Activated CD8-positive, alpha-beta T cell treated with anti-CD3 and anti-CD28 coated beads, Interleukin-2, amount 10 ng/mL, durations not matched to agents 7 days and 5 days (primary cell): ENCODE measurements around the gene FAM174A. TPM values are rescaled to one million over a fixed set of nuclear protein-coding genes. Genes with fewer than 3 reads are reported as not detected.

Experiments used
- ATAC-seq: fragments of 150-1000 bp; cut with Tn5 transposase; one replicate; pipeline ENCODE4 v1.10.0; 2021; ENCODE audit warnings: moderate library complexity
- CTCF ChIA-PET: fragments of 350-600 bp; sonication (Branson Sonifier 250); formaldehyde crosslinking; loops from one replicate; lab custom pipeline; 2021; ENCODE audit warnings: antibody characterized with exemption; lab: Charles Lee
- POLR2A ChIA-PET: fragments of 350-600 bp; sonication (Branson Sonifier 250); formaldehyde crosslinking; loops from one replicate; lab custom pipeline; 2021; ENCODE audit warnings: antibody characterized with exemption; lab: Charles Lee
- DNase-seq: peaks from one replicate; pipeline ENCODE4 v3.0.0-alpha.2; 2020
- H3K27ac Mint-ChIP-seq: one replicate; pipeline ENCODE4 v1.8.0; 2021; ENCODE audit warnings: mild to moderate bottlenecking, mixed read lengths
- H3K27me3 Mint-ChIP-seq: one replicate; pipeline ENCODE4 v1.8.0; 2021; ENCODE audit warnings: low read depth, mixed read lengths
- H3K36me3 Mint-ChIP-seq: one replicate; pipeline ENCODE4 v1.8.0; 2021; ENCODE audit warnings: low read depth, mixed read lengths
- H3K4me1 Mint-ChIP-seq: one replicate; pipeline ENCODE4 v1.8.0; 2021; ENCODE audit warnings: low read depth, mixed read lengths
- H3K4me3 Mint-ChIP-seq: one replicate; pipeline ENCODE4 v1.8.0; 2021; ENCODE audit warnings: mild to moderate bottlenecking, mixed read lengths
- H3K9me3 Mint-ChIP-seq: one replicate; pipeline ENCODE4 v1.8.0; 2022; ENCODE audit warnings: mixed read lengths; ENCODE audit not compliant: insufficient read depth
- total RNA-seq, 2 experiments: library from RNA; stranded (reverse); gene quantifications; one replicate each; pipeline ENCODE4 v1.2.3, GENCODE V29; 2021

FAM174A gene
- total RNA-seq, 2 experiments from 2014 or later: 2.7 to 4.4 TPM

DNA sequence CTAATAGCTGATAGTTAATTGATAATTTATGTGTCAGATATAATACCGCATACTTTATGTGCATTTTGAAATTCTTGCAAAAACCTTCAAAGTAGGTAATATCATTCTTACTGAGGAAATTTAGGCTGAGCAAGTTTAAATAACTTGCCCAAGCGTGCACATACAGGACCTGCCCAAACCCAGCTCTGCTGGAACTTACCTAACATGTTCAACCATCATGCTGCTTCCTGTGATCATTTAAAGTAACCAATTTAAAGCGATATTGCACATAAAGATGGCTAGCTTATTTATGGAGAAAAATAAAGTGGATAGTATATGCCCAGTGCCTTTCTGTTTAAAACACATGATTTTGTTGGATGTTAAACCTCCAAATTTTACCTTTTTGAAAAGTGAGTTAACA is 4.3 kb downstream of the FAM174A start:
- Mint-ChIP-seq H3K4me1 (peaks cover 16% of the 10 kb centered on the region), H3K36me3 (no peaks in the 10 kb centered on the region), H3K4me3 (no peak overlapping the region), H3K27me3 (no peaks in the 10 kb centered on the region), H3K27ac (no peak overlapping the region), H3K9me3 (no peaks in the 10 kb centered on the region)
- no peak for ATAC-seq
- ChIA-PET POLR2A (interaction anchor here (0.6 kb wide), 1 partner anchor 366 kb away, joined by 3 read pairs; no protein-coding TSS in a partner anchor), CTCF (interaction anchor here (1.6 kb wide), 1 partner anchor 361 kb away, joined by 4 read pairs; no protein-coding TSS in a partner anchor)
- no peak for DNase-seq

DNA sequence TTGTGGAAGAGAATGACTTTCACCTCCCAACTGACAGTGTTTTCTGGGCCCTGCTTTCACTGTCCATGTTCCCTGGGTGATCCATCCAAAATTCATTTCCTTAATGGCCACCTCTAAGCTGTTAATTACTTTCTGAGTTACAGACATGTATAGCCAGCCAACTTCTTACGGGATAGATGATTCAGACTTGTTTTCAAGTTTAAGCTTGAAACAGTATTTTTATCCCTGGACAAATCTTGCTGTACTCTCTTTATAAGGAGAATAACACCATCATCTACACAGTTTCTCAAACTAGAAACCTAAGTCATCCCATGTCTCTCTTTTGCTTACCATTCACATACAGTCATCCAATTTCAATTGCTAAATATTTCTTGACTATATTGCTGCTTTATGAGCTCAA is 6.9 kb downstream of the FAM174A start:
- ChIA-PET CTCF (no interaction called here), POLR2A (no interaction called here)
- Mint-ChIP-seq H3K27ac (no peak overlapping the region), H3K9me3 (no peaks in the 10 kb centered on the region), H3K4me1 (no peaks in the 10 kb centered on the region), H3K4me3 (no peak overlapping the region), H3K27me3 (no peaks in the 10 kb centered on the region), H3K36me3 (no peaks in the 10 kb centered on the region)
- DNase-seq: no peak
- no peak for ATAC-seq

DNA sequence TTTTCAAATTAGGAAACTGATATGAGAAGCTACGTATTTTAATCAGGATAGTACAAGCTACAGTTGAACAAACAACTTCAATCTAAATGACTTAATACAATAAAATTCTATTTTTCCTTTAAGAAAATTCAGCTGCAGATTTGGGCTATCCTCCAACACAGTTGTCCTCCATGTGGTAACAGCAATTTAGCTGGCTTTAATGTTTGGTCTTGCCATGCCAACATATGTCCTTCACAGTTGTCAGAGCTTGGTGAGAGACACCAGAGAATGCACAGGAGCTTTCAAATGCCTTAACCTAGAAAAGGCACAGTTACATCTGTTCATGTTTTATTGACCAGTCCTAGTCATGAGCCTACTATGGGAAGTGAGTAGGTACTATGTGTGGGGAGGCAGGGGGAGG is 10.8 kb downstream of the FAM174A start:
- POLR2A ChIA-PET: no interaction called here

GRCh38 chr5:100550531-100551051 is 15.4 kb downstream of the FAM174A start:
- ATAC-seq (no peak), DNase-seq (no peak)
- Mint-ChIP-seq H3K4me1 (peaks cover 3% of the 10 kb centered on the region), H3K4me3 (no peak overlapping the region), H3K27me3 (no peaks in the 10 kb centered on the region), H3K36me3 (no peaks in the 10 kb centered on the region), H3K27ac (no peak overlapping the region), H3K9me3 (no peaks in the 10 kb centered on the region)
- ChIA-PET POLR2A (no interaction called here), CTCF (no interaction called here)

More for the DNA sequence above, 10.8 kb downstream of the FAM174A start:
- ATAC-seq: no peak
- no peak overlapping the region for H3K4me3 Mint-ChIP-seq
- no peak overlapping the region for H3K27ac Mint-ChIP-seq
- no peaks in the 10 kb centered on the region for H3K9me3 Mint-ChIP-seq
- H3K27me3 Mint-ChIP-seq: no peaks in the 10 kb centered on the region
- DNase-seq: no peak
- H3K36me3 Mint-ChIP-seq: no peaks in the 10 kb centered on the region
- H3K4me1 Mint-ChIP-seq: peaks cover 3% of the 10 kb centered on the region
- CTCF ChIA-PET: no interaction called here

- no peak overlapping the region for H3K27ac Mint-ChIP-seq
- no peaks in the 10 kb centered on the region for H3K9me3 Mint-ChIP-seq
- peaks cover 1% of the 10 kb centered on the region for H3K36me3 Mint-ChIP-seq
- DNase-seq: no peak
- peaks cover 3% of the 10 kb centered on the region for H3K4me1 Mint-ChIP-seq
- H3K4me3 Mint-ChIP-seq: no peak overlapping the region
- no peak for ATAC-seq
- H3K27me3 Mint-ChIP-seq: no peaks in the 10 kb centered on the region
- ChIA-PET POLR2A (no interaction called here), CTCF (no interaction called here)
Observed at GRCh38 chr5:100551183-100551582, 16.0 kb downstream of the FAM174A start.

GRCh38 chr5:100553209-100553608 is 18.0 kb downstream of the FAM174A start:
- POLR2A ChIA-PET: no interaction called here
- H3K27me3 Mint-ChIP-seq: no peaks in the 10 kb centered on the region
- DNase-seq (no peak), ATAC-seq (no peak)
- no peak overlapping the region for H3K4me3 Mint-ChIP-seq
- H3K27ac Mint-ChIP-seq: no peak overlapping the region
- H3K4me1 Mint-ChIP-seq: peaks cover 3% of the 10 kb centered on the region
- CTCF ChIA-PET: interaction anchor here (1.2 kb wide), 1 partner anchor 33 kb away, joined by 4 read pairs; no protein-coding TSS in a partner anchor
- peaks cover 2% of the 10 kb centered on the region for H3K36me3 Mint-ChIP-seq
- H3K9me3 Mint-ChIP-seq: no peaks in the 10 kb centered on the region

GRCh38 chr5:100560860-100561259 is 25.7 kb downstream of the FAM174A start:
- H3K4me3 Mint-ChIP-seq: no peak overlapping the region
- ChIA-PET POLR2A (no interaction called here), CTCF (no interaction called here)
- H3K36me3 Mint-ChIP-seq: peaks cover 4% of the 10 kb centered on the region
- H3K4me1 Mint-ChIP-seq: no peaks in the 10 kb centered on the region
- no peaks in the 10 kb centered on the region for H3K9me3 Mint-ChIP-seq
- H3K27me3 Mint-ChIP-seq: no peaks in the 10 kb centered on the region
- no peak overlapping the region for H3K27ac Mint-ChIP-seq
- DNase-seq (no peak), ATAC-seq (no peak)

DNA sequence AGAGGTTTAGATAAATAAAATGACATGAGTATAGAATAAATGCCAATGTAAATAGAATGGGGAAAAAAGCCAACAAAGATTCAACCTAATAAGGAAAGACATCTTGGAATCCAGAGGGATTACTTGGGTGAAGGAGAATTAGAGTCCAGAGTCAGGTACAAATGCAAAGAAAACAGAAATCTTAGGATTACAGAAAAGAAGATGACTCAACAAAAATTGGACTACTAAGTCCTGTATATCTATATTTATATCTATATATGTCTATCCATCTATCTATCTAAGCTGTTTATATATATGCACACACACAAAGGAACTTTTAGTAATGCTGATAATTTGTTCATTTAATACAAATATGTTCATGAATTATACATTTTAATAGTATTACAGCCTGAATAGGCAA is 27.6 kb downstream of the FAM174A start:
- Mint-ChIP-seq H3K36me3 (peaks cover 2% of the 10 kb centered on the region), H3K27ac (no peak overlapping the region), H3K27me3 (no peaks in the 10 kb centered on the region), H3K4me1 (no peaks in the 10 kb centered on the region), H3K9me3 (no peaks in the 10 kb centered on the region), H3K4me3 (no peak overlapping the region)
- POLR2A ChIA-PET: no interaction called here
- DNase-seq (no peak), ATAC-seq (no peak)
- CTCF ChIA-PET: no interaction called here

DNA sequence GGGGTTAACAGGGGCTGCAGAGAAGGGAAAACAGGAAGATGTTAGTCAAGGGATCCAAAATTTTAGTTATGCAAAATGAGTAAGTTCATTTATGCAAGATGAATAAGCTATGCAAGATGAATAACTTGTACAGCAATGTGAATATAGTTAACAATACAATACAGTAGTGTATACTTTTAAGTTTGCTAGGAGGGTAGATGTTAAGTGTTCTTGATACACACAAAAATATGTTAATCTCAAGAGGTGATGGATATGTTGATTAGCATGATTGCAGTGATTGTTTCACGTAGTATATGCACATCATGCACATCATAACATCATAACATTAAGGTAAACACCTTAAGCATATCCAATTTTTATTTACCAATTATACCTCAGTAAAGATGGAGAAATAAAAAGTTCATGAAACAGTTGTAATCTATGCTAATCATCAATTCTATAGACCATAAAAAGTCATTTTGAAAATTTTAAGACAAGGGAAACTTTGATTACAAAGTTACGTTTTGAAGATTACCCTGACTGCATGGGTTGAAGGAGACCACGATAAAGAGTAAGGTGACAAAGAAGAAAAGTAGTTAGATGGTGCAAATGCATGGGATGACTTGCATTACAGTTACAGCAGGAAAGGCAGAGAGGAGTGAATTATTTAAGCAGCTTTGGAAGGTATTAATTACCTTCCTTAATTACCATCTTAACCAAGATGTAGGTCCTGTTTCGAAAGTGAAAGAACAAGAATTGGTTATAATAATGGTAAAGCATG is 31.4 kb downstream of the FAM174A start:
- POLR2A ChIA-PET: no interaction called here
- H3K4me1 Mint-ChIP-seq: no peaks in the 10 kb centered on the region
- no peaks in the 10 kb centered on the region for H3K27me3 Mint-ChIP-seq
- no peaks in the 10 kb centered on the region for H3K9me3 Mint-ChIP-seq
- no peak overlapping the region for H3K4me3 Mint-ChIP-seq
- H3K36me3 Mint-ChIP-seq: peaks cover 2% of the 10 kb centered on the region
- CTCF ChIA-PET: no interaction called here
- H3K27ac Mint-ChIP-seq: no peak overlapping the region
- no peak for ATAC-seq
- no peak for DNase-seq

DNA sequence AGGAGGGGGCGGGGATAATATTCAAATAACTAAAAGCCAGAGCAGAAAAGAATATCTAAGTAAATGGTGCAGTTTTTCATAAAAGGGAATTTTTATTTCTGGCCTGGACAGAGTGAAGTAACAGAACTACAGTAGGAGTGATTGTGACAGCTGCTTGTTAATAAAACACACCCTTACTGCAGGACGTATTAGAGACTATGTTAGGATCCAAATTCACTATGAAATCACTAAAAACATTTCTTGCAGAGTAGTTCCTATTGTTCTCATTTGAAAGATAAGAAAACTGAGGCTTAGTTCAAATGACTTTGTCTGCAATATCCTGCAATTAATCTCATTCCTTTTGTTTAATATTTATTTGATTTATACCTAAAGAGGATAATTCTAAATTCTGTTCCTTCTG is 39.5 kb downstream of the FAM174A start:
- Mint-ChIP-seq H3K9me3 (no peaks in the 10 kb centered on the region), H3K27me3 (no peaks in the 10 kb centered on the region), H3K4me3 (no peak overlapping the region), H3K4me1 (no peaks in the 10 kb centered on the region), H3K27ac (no peak overlapping the region), H3K36me3 (no peaks in the 10 kb centered on the region)
- ChIA-PET CTCF (no interaction called here), POLR2A (no interaction called here)
- DNase-seq: no peak
- ATAC-seq: no peak

DNA sequence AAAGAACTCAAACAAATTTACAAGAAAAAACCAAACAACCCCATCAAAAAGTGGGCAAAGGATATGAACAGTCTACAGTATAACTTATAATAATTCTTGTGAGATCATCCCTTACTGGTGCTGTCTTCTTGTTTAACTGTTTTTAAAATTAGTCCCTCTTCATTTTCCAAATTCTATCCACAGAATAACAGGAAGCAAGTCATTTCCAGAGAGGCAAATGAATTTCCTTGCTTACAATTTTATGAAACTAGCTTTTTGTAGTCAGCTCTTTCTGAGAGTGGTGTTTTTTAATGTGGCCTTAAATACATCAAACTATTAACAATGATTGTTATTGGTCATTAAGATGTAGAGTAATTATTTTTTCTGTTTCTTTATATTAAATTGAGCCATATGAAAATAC is 40.6 kb downstream of the FAM174A start:
- CTCF ChIA-PET: no interaction called here
- no peak overlapping the region for H3K27ac Mint-ChIP-seq

DNA sequence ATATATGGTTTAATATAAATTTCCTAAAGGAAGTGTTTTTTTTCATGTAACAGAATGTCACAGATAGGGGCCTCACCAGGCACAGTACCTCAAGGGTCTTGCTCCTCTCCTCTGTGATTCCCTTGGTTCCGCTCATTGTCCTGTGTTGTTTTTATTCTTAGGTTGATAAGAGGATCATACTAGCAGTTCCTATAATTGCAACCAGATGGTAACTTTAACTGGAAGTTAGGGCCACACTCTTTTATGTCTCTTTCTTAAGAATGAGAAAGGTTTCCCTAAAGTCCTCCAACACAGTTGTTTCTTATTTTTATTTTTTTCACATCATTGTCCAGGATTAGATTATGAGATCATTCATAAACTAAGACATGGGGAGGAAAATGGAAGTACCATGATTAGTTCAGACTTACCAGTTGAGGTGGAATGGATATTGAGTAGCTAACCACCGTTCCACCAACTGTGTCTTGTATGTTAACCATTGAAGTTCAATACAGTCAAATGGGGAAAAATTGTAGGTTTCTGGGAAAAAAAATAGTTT is 41.1 kb downstream of the FAM174A start:
- H3K36me3 Mint-ChIP-seq: no peaks in the 10 kb centered on the region
- POLR2A ChIA-PET: no interaction called here

More for the DNA sequence above, 40.6 kb downstream of the FAM174A start:
- Mint-ChIP-seq H3K4me1 (no peaks in the 10 kb centered on the region), H3K9me3 (no peaks in the 10 kb centered on the region), H3K27me3 (no peaks in the 10 kb centered on the region), H3K36me3 (no peaks in the 10 kb centered on the region), H3K4me3 (no peak overlapping the region)
- POLR2A ChIA-PET: no interaction called here
- ATAC-seq (no peak), DNase-seq (no peak)

More for the DNA sequence above, 41.1 kb downstream of the FAM174A start:
- H3K9me3 Mint-ChIP-seq: no peaks in the 10 kb centered on the region
- no peak overlapping the region for H3K27ac Mint-ChIP-seq
- H3K4me1 Mint-ChIP-seq: no peaks in the 10 kb centered on the region
- ATAC-seq: no peak
- H3K4me3 Mint-ChIP-seq: no peak overlapping the region
- H3K27me3 Mint-ChIP-seq: no peaks in the 10 kb centered on the region
- CTCF ChIA-PET: no interaction called here
- DNase-seq: no peak
